NCI-H460 (cell line): ENCODE data around the gene CPED1. TPM values are rescaled to one million over a fixed set of nuclear protein-coding genes. Genes with fewer than 3 reads are reported as not detected.
A peak's percentile ranks its signal among the peaks of the same experiment; 100 is the strongest.
"Not testable (repeated sequence)": the region's sequence is repeated elsewhere in the genome, so short reads cannot be mapped to it uniquely, and the experiment has no call there.

Source experiments
- DNase-seq: peaks from one replicate; pipeline ENCODE4 v3.0.0-alpha.2; 2016; ENCODE audit warnings: low read depth; ENCODE audit errors: extremely low read depth
- total RNA-seq: library from RNA; depleted of rRNA; stranded (reverse); fragments of >200 nt; shearing (Covaris generic); gene quantifications from 2 replicates; pipeline ENCODE4 v1.2.3, GENCODE V29; 2014

The CPED1 gene
- total RNA-seq, 1 experiment from 2014 or later, result 17.0 TPM

- DNase-seq, result no peak
These were observed 6.2 kb downstream of the CPED1 start for GRCh38 chr7:120994512-120995410.

- DNase-seq, result no peak
These were observed 7.1 kb downstream of the CPED1 start for GRCh38 chr7:120995654-120996053.

- no peak for DNase-seq
These were observed 7.9 kb downstream of the CPED1 start for GRCh38 chr7:120996333-120996987.

GRCh38 chr7:120996988-120997345, 8.5 kb downstream of the CPED1 start:
- DNase-seq, result no peak

- no peak for DNase-seq
These were observed 9.5 kb downstream of the CPED1 start for GRCh38 chr7:120997882-120998474.

GRCh38 chr7:120998520-120998919, 10.0 kb downstream of the CPED1 start:
- DNase-seq, result no peak

GRCh38 chr7:120998996-120999565, 10.6 kb downstream of the CPED1 start:
- DNase-seq, result no peak

- no peak for DNase-seq
These were observed 11.8 kb downstream of the CPED1 start for GRCh38 chr7:121000081-121000983.

- no peak for DNase-seq
These were observed 12.9 kb downstream of the CPED1 start for GRCh38 chr7:121001234-121001906.

GRCh38 chr7:121002048-121002756, 13.7 kb downstream of the CPED1 start:
- no peak for DNase-seq

- peak; percentile 38 for DNase-seq
These were observed 14.3 kb downstream of the CPED1 start for GRCh38 chr7:121002757-121003200.

- no peak for DNase-seq
These were observed 15.6 kb downstream of the CPED1 start for GRCh38 chr7:121003986-121004685.

GRCh38 chr7:121005058-121005457, 16.5 kb downstream of the CPED1 start:
- DNase-seq, result not testable (repeated sequence)

- DNase-seq, result no peak
These were observed 17.6 kb downstream of the CPED1 start for GRCh38 chr7:121005996-121006584.

- no peak for DNase-seq
These were observed 18.3 kb downstream of the CPED1 start for GRCh38 chr7:121006711-121007315.

GRCh38 chr7:121008816-121009215, 20.3 kb downstream of the CPED1 start:
- no peak for DNase-seq

- DNase-seq, result no peak
These were observed 22.9 kb downstream of the CPED1 start for GRCh38 chr7:121011401-121011800.
